Measurements from ENCODE around the gene ZNF302. TPM values are rescaled to one million over a fixed set of nuclear protein-coding genes. Genes with fewer than 3 reads are reported as not detected.
A peak's percentile ranks its signal among the peaks of the same experiment; 100 is the strongest.

The ZNF302 gene
- 10 to 100 TPM; 20.4 to 29.5 (median 21.6) TPM for total RNA-seq

DNA sequence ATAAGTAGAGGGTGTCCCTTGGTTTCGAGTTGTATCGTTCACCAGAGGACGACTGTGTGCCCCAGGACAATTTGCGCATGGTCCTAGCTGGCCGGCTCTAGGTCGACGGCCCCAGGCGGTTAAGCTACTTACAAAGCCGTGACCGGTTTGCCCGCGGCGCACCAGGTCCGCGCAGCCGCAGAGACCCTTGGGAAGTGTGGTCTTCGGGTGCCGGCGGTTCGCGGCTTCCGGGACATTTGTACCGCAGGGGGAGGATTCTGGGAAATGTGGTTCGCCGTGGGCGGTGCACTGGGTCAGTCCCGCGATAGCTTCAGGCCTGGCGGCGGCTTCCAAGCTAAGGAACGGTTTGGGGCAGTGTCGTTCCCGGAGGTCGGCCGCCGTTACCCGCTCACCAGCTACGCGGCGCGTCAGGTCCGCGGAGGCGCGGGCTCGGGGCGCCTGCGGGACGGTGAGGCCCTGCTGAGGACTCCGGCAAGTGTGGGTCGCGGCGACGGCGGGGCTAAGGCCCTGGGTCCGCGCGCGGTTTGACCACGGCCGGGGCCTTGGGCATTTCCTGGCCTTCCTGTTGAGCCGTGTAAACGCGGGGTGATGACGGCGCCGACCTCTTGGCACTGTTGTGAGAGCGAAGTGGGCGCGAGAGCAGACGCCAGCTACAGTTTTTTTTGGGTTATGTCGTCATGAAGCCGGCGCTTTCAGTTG lies at the start of gene ZNF302:
Gene ZNF302, plus strand, starts transcription at position 293 of the 699 bp plus-strand sequence. CDS start 1,127 bp downstream, outside the sequence.
- H3K27ac ChIP-seq (replicated peaks in 1 of 4), result peak within 1 kb of the TSS; percentile 92 to 97 (median 96)
- TF ChIP-seq POLR2A (IDR thresholded peaks at IDR 0.05; ENCODE audit: low read depth) (peak; percentile 45), EP300 (IDR thresholded peaks at IDR 0.05) (peak; percentile 57), POLR2AphosphoS5 (IDR thresholded peaks at IDR 0.05) (peak; percentile 90 to 92)
- TF ChIP-seq, protein P1, sequence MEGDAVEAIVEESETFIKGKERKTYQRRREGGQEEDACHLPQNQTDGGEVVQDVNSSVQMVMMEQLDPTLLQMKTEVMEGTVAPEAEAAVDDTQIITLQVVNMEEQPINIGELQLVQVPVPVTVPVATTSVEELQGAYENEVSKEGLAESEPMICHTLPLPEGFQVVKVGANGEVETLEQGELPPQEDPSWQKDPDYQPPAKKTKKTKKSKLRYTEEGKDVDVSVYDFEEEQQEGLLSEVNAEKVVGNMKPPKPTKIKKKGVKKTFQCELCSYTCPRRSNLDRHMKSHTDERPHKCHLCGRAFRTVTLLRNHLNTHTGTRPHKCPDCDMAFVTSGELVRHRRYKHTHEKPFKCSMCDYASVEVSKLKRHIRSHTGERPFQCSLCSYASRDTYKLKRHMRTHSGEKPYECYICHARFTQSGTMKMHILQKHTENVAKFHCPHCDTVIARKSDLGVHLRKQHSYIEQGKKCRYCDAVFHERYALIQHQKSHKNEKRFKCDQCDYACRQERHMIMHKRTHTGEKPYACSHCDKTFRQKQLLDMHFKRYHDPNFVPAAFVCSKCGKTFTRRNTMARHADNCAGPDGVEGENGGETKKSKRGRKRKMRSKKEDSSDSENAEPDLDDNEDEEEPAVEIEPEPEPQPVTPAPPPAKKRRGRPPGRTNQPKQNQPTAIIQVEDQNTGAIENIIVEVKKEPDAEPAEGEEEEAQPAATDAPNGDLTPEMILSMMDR (IDR thresholded peaks at IDR 0.05), result no peak
- peaks cover 23 to 32% (median 28%) of the 10 kb centered on the region in 4 donors for H3K4me1 ChIP-seq
- peak within 1 kb of the TSS; percentile 66 to 85 (median 80) for H3K4me3 ChIP-seq
- 0% methylated on average over 12 of the region's 74 CpGs for WGBS
- DNase-seq (ENCODE audit: extremely low spot score), result peak; percentile 99
- peaks cover 0 to 34% (median 25%) of the 10 kb centered on the region in 4 donors for H3K9me3 ChIP-seq
- no peaks in the 10 kb centered on the region for H3K27me3 ChIP-seq
- intact Hi-C loops (cut with DNase I), result loop anchor here (5.0 to 10.0 kb wide), 2 partner anchors 55 to 97 kb away; partner anchors contain the start of genes ZNF181 and ZNF599
- peaks cover 33 to 40% (median 36%) of the 10 kb centered on the region in 4 donors for H3K36me3 ChIP-seq

DNA sequence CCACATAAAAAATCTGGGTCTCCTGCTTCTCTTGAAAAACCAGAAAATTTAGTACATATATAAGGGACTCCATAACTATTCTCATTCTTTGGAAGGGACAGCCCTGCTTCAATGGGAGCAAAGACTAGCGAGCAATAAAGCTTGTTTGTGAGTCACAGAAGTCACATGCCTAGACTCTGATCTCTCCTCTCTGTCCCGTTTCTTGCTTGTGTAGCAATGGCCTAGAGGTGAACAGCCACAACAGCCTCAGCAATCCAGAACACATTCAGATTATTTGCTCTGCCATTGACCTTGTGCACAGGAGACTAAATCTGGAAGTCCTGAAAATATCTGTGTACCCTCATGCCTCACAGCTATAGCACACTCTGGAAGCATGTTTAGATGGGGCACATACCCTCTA lies 43.7 kb upstream of the ZNF302 start:
- Histone ChIP-seq H3K9me3 (peaks cover 0 to 20% (median 16%) of the 10 kb centered on the region in 4 donors), H3K4me3 (no peak overlapping the region), H3K27me3 (no peaks in the 10 kb centered on the region), H3K27ac (replicated peaks in 1 of 4) (no peak overlapping the region), H3K4me1 (no peaks in the 10 kb centered on the region), H3K36me3 (peaks cover 0 to 3% (median 0%) of the 10 kb centered on the region in 4 donors)
- no peak for DNase-seq (ENCODE audit: extremely low spot score)
- TF ChIP-seq EP300 (IDR thresholded peaks at IDR 0.05) (no peak), POLR2AphosphoS5 (IDR thresholded peaks at IDR 0.05) (no peak)
- WGBS, result 90% methylated on average over 2 of the region's 2 CpGs
- intact Hi-C loops (cut with DNase I), result no loop called here

DNA sequence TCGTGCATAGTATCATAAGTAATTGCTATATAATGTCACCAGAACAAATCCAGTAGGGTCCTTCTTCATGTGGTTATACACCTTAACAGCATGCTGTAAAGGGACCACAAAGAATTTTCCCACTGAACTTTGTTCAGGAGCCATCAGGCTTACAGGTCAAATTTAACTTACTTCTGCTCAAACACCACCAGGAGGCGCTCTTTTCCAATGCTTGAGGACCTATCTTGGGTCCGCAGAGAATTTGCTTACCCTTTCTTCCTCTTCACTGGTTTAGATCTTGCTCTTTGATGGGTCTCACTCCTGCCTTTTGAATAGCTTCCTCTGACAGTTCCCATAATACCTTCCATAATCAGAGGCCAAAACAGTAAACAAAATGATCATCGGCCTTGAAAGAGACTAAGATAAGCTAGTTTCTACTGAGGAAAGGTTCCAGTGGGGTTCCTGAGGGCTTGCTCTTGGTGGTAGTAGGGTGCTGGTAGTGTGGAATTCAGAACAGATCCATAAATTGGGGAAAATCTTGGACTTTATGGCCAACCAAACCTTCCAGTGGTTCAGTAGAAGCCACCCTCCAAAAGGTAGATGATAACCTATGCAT lies 37.9 kb upstream of the ZNF302 start:
- 21% methylated on average over 4 of the region's 4 CpGs for WGBS
- no peak for DNase-seq (ENCODE audit: extremely low spot score)
- no peaks in the 10 kb centered on the region for H3K36me3 ChIP-seq

DNA sequence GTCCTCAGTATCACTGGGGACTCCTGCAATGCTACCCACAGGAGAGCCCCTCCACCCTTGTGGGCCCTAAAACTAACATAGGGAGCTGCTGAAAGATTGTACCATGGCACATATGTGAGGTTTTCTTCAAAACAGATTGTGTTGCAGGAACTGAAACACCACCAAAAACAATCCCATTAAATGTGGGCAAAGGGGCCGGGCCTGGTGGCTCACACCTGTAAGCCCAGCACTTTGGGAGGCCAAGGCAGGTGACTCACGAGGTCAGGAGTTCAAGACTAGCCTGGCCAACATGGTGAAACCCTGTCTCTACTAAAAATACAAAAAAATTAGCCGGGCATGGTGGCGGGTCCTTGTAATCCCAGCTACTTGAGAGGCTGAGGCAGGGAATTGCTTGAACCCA lies 35.2 kb upstream of the ZNF302 start:
- intact Hi-C loops (cut with DNase I), result no loop called here
- WGBS, result 81% methylated on average over 4 of the region's 4 CpGs
- Histone ChIP-seq H3K27me3 (no peaks in the 10 kb centered on the region), H3K9me3 (no peaks in the 10 kb centered on the region), H3K27ac (replicated peaks in 1 of 4) (no peak overlapping the region), H3K4me3 (no peak overlapping the region), H3K4me1 (no peaks in the 10 kb centered on the region), H3K36me3 (no peaks in the 10 kb centered on the region)
- TF ChIP-seq POLR2AphosphoS5 (IDR thresholded peaks at IDR 0.05) (no peak), POLR2A (IDR thresholded peaks at IDR 0.05; ENCODE audit: low read depth) (no peak), EP300 (IDR thresholded peaks at IDR 0.05) (no peak)
- TF ChIP-seq, protein P1 (IDR thresholded peaks at IDR 0.05), result no peak
- DNase-seq (ENCODE audit: extremely low spot score), result no peak

More for the DNA sequence above, 37.9 kb upstream of the ZNF302 start:
- Histone ChIP-seq H3K4me3 (no peak overlapping the region), H3K9me3 (peaks cover 0 to 14% (median 12%) of the 10 kb centered on the region in 4 donors), H3K4me1 (no peaks in the 10 kb centered on the region), H3K27me3 (no peaks in the 10 kb centered on the region), H3K27ac (replicated peaks in 1 of 4) (no peak overlapping the region)
- intact Hi-C loops (cut with DNase I), result loop anchor here (1.0 kb wide), 1 partner anchor 73 kb away; no protein-coding TSS in a partner anchor
- TF ChIP-seq POLR2A (IDR thresholded peaks at IDR 0.05; ENCODE audit: low read depth) (no peak), EP300 (IDR thresholded peaks at IDR 0.05) (no peak), POLR2AphosphoS5 (IDR thresholded peaks at IDR 0.05) (no peak)
- TF ChIP-seq, protein P1 (IDR thresholded peaks at IDR 0.05), result peak; percentile 68 to 80 (median 77)

DNA sequence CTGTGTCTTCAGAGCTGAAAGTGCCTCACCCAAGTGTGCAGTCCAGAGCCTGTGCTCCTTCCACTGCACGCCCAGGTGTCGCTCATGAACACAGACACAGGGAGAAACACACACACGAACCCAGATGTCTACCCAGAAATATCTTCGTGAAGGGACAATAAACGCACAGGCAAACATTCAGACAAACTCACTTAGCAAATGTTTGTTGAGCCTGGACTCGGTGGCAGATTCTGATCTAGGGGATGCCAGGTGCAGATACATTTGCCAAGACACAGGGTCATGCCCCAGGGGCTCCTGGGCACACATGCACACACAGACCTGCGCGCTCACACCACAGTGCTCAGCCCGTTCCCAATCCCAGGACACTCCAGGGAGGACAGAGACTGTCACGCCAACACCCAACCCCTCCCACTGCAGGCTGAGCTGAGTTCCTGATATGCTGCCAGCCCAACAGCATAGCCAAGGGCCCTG lies 32.5 kb upstream of the ZNF302 start:
- TF ChIP-seq, protein P1 (IDR thresholded peaks at IDR 0.05), result no peak
- TF ChIP-seq EP300 (IDR thresholded peaks at IDR 0.05), result no peak
- intact Hi-C loops (cut with DNase I), result no loop called here
- Histone ChIP-seq H3K4me3 (no peak overlapping the region), H3K9me3 (no peaks in the 10 kb centered on the region), H3K36me3 (no peaks in the 10 kb centered on the region), H3K27ac (replicated peaks in 1 of 4) (no peak overlapping the region), H3K27me3 (no peaks in the 10 kb centered on the region), H3K4me1 (no peaks in the 10 kb centered on the region)
- DNase-seq (ENCODE audit: extremely low spot score), result no peak
- 69% methylated on average over 10 of the region's 10 CpGs for WGBS

Data from esophagus muscularis mucosa (tissue), 4 donors.